Gastrocnemius medialis (tissue), 4 donors: ENCODE data around the gene EN1.
A peak's percentile ranks its signal among the peaks of the same experiment; 100 is the strongest.

Experiments used
- POLR2A ChIP-seq, 2 donors: fragments of 450-650 bp; IDR thresholded peaks; one replicate each; pipeline ENCODE4 v1.6.1; 2017; ENCODE audit warnings: antibody characterized with exemption in 2 of 2, mild to moderate bottlenecking in 2 of 2, moderate library complexity in 2 of 2
- TF ChIP-seq, protein P1 (sequence below), 5 experiments: fragments of 450-650 bp in 3 of 5; fragments of 200-600 bp in 2 of 5; sonication (generic) in 2 of 5; IDR thresholded peaks in 4 of 5; conservative IDR thresholded peaks in 1 of 5; 1 replicate in 4 of 5; 2 replicates in 1 of 5; pipeline ENCODE4 v1.5.1; 2016 to 2019; ENCODE audit warnings: antibody characterized with exemption in 5 of 5, mild to moderate bottlenecking in 3 of 5, moderate library complexity in 3 of 5

GRCh38 chr2:118842661-118843482 is 4.6 kb downstream of the EN1 start:
- TF ChIP-seq POLR2A (IDR thresholded peaks at IDR 0.05): no peak
- TF ChIP-seq, protein P1, sequence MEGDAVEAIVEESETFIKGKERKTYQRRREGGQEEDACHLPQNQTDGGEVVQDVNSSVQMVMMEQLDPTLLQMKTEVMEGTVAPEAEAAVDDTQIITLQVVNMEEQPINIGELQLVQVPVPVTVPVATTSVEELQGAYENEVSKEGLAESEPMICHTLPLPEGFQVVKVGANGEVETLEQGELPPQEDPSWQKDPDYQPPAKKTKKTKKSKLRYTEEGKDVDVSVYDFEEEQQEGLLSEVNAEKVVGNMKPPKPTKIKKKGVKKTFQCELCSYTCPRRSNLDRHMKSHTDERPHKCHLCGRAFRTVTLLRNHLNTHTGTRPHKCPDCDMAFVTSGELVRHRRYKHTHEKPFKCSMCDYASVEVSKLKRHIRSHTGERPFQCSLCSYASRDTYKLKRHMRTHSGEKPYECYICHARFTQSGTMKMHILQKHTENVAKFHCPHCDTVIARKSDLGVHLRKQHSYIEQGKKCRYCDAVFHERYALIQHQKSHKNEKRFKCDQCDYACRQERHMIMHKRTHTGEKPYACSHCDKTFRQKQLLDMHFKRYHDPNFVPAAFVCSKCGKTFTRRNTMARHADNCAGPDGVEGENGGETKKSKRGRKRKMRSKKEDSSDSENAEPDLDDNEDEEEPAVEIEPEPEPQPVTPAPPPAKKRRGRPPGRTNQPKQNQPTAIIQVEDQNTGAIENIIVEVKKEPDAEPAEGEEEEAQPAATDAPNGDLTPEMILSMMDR (IDR thresholded peaks at IDR 0.05 in 4 of 5, conservative IDR thresholded peaks at IDR 0.05 in 1 of 5): peak in 1 of 5 experiments; percentile 15
